ENCODE data around the gene CD74.

DNA sequence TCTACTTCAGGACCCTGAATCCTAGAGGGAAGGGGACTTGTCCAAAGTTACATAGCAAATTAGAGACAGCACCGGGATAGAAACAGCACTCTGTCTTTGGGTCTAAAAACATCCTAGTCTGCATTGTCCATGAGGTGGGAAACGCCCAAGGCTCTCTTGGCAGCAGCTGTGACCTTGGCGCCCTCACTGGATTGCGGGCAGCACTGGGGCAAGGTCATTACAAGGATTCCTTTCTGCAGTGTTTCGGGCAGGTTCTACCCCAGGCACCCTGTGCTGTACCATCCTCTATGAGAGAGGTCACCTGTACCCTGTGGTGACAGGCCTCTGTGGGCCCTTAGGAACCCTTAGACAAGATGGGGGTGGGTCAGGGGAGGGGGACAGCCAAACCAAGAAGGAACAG lies 8.6 kb downstream of the CD74 start:
- no peak for TF ChIP-seq EP300 (IDR thresholded peaks at IDR 0.05)
- TF ChIP-seq, protein P1, sequence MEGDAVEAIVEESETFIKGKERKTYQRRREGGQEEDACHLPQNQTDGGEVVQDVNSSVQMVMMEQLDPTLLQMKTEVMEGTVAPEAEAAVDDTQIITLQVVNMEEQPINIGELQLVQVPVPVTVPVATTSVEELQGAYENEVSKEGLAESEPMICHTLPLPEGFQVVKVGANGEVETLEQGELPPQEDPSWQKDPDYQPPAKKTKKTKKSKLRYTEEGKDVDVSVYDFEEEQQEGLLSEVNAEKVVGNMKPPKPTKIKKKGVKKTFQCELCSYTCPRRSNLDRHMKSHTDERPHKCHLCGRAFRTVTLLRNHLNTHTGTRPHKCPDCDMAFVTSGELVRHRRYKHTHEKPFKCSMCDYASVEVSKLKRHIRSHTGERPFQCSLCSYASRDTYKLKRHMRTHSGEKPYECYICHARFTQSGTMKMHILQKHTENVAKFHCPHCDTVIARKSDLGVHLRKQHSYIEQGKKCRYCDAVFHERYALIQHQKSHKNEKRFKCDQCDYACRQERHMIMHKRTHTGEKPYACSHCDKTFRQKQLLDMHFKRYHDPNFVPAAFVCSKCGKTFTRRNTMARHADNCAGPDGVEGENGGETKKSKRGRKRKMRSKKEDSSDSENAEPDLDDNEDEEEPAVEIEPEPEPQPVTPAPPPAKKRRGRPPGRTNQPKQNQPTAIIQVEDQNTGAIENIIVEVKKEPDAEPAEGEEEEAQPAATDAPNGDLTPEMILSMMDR (IDR thresholded peaks at IDR 0.05), result no peak
- no peak for TF ChIP-seq POLR2A (IDR thresholded peaks at IDR 0.05)
